SK-N-SH (cell line): ENCODE results near the gene RASGRF1. TPM values are rescaled to one million over a fixed set of nuclear protein-coding genes. Genes with fewer than 3 reads are reported as not detected.

Experiments used
- CTCF ChIA-PET: fragments of 300-600, 350-600 bp; formaldehyde crosslinking; extraction: SDS; loops from one replicate; lab custom pipeline; 2021; lab: Yijun Ruan, JAX
- POLR2A ChIA-PET: fragments of 350-600 bp; sonication (Branson Sonifier 250); formaldehyde crosslinking; extraction: SDS; loops from one replicate; lab custom pipeline; 2020; ENCODE audit warnings: antibody characterized with exemption, inconsistent platforms; lab: Yijun Ruan, JAX
- DNase-seq: peaks from one replicate; pipeline ENCODE4 v3.0.0; 2012
- H2AFZ ChIP-seq: fragments of 200-600 bp; sonication (generic); 2 replicates; pipeline ENCODE4 v1.8.1; 2016; ENCODE audit warnings: antibody characterized with exemption, mild to moderate bottlenecking, low read depth
- H3F3A ChIP-seq: fragments of 200-600 bp; sonication (generic); replicated peaks from 2 replicates; pipeline ENCODE3; 2016; ENCODE audit warnings: antibody characterized with exemption, mild to moderate bottlenecking; ENCODE audit not compliant: insufficient read depth
- H3K27ac ChIP-seq, 2 experiments: fragments of 200-500 bp in 1 of 2; fragments of 200-600 bp in 1 of 2; sonication (Bioruptor generic) in 1 of 2; sonication (generic), shearing (Covaris generic) in 1 of 2; 2 replicates each; pipeline versions ENCODE4 v1.5.1 to v1.6.1; 2014 to 2016; ENCODE audit warnings: low read depth in 2 of 2, inconsistent platforms in 1 of 2, low read length in 1 of 2, mild to moderate bottlenecking in 1 of 2, mixed read lengths in 1 of 2
- H3K27me3 ChIP-seq: fragments of 200-600 bp; sonication (generic), shearing (Covaris generic); 2 replicates; pipeline ENCODE4 v1.6.1; 2016; ENCODE audit warnings: mixed run types; ENCODE audit not compliant: insufficient read depth
- H3K36me3 ChIP-seq, 2 experiments: fragments of 200-500 bp in 1 of 2; fragments of 200-600 bp in 1 of 2; sonication (Bioruptor generic) in 1 of 2; sonication (generic) in 1 of 2; replicated peaks in 1 of 2; 2 replicates each; pipeline versions ENCODE3 to v1.5.1; 2014 to 2016; ENCODE audit warnings: low read length in 1 of 2, mild to moderate bottlenecking in 1 of 2; ENCODE audit not compliant: insufficient read depth in 2 of 2, control insufficient read depth in 1 of 2
- H3K4me1 ChIP-seq, 2 experiments: fragments of 200-500 bp in 1 of 2; fragments of 200-600 bp in 1 of 2; sonication (Bioruptor generic) in 1 of 2; sonication (generic), shearing (Covaris generic) in 1 of 2; 2 replicates each; pipeline versions ENCODE4 v1.5.1 to v1.6.1; 2014 to 2016; ENCODE audit warnings: low read depth in 1 of 2, low read length in 1 of 2, mixed run types in 1 of 2; ENCODE audit not compliant: insufficient read depth in 2 of 2, control insufficient read depth in 1 of 2
- H3K4me2 ChIP-seq: fragments of 200-600 bp; sonication (generic), shearing (Covaris generic); 2 replicates; pipeline ENCODE4 v1.6.1; 2017; ENCODE audit warnings: mixed run types
- H3K4me3 ChIP-seq, 2 experiments: fragments of 200-500 bp in 1 of 2; fragments of 200-600 bp in 1 of 2; sonication (Bioruptor generic) in 1 of 2; sonication (generic), shearing (Covaris generic) in 1 of 2; 2 replicates each; pipeline versions ENCODE4 v1.5.1 to v1.8.1; 2014 to 2016; ENCODE audit warnings: low read depth in 2 of 2, inconsistent platforms in 1 of 2, low read length in 1 of 2, mild to moderate bottlenecking in 1 of 2, mixed read lengths in 1 of 2, moderate library complexity in 1 of 2
- H3K79me2 ChIP-seq: fragments of 200-600 bp; sonication (generic); 2 replicates; pipeline ENCODE4 v1.8.1; 2017; ENCODE audit warnings: mild to moderate bottlenecking; ENCODE audit not compliant: insufficient read depth
- H3K9ac ChIP-seq: fragments of 200-600 bp; sonication (generic); 2 replicates; pipeline ENCODE4 v1.6.1; 2017; ENCODE audit warnings: mixed run types
- H3K9me2 ChIP-seq: fragments of 200-600 bp; sonication (generic); 2 replicates; pipeline ENCODE4 v1.6.1; 2017; ENCODE audit warnings: mixed run types
- H3K9me3 ChIP-seq: fragments of 200-600 bp; sonication (generic); 2 replicates; pipeline ENCODE4 v1.6.1; 2017; ENCODE audit warnings: mixed run types, mild to moderate bottlenecking, moderate library complexity
- H4K20me1 ChIP-seq: fragments of 200-600 bp; sonication (generic); 2 replicates; pipeline ENCODE4 v1.6.1; 2017; ENCODE audit warnings: mild to moderate bottlenecking, mixed run types; ENCODE audit not compliant: insufficient read depth
- ELF1 ChIP-seq: IDR thresholded peaks from 2 replicates; pipeline ENCODE4 v1.4.0; 2012
- FOSL2 ChIP-seq: IDR thresholded peaks from 2 replicates; pipeline ENCODE4 v1.4.0; 2012; ENCODE audit warnings: low read depth, mild to moderate bottlenecking, moderate library complexity, borderline replicate concordance
- FOXJ3 ChIP-seq: sonication (generic); formaldehyde crosslinking; IDR thresholded peaks from 2 replicates; pipeline ENCODE4 v1.5.1; 2020; ENCODE audit warnings: mild to moderate bottlenecking, missing genetic modification reagents
- FOXM1 ChIP-seq: IDR thresholded peaks from 2 replicates; pipeline ENCODE4 v1.4.0; 2012; ENCODE audit warnings: low read depth, mild to moderate bottlenecking
- JUND ChIP-seq: IDR thresholded peaks from 2 replicates; pipeline ENCODE4 v1.4.0; 2012
- NFIC ChIP-seq: IDR thresholded peaks from 2 replicates; pipeline ENCODE4 v1.4.0; 2012; ENCODE audit warnings: borderline replicate concordance
- RAD21 ChIP-seq: IDR thresholded peaks from 2 replicates; pipeline ENCODE4 v1.6.1; 2012; ENCODE audit warnings: mild to moderate bottlenecking, low read length
- RCOR1 ChIP-seq: fragments of 150-350 bp; IDR thresholded peaks from 2 replicates; pipeline ENCODE4 v1.6.1; 2017; ENCODE audit warnings: antibody characterized with exemption, low read length
- RXRA ChIP-seq: IDR thresholded peaks from 2 replicates; pipeline ENCODE4 v1.4.0; 2012; ENCODE audit warnings: low read depth, mild to moderate bottlenecking, borderline replicate concordance
- SMC3 ChIP-seq: IDR thresholded peaks from 2 replicates; pipeline ENCODE4 v1.6.1; 2012; ENCODE audit warnings: low read depth, low read length, improper control_type of control experiment
- TAF1 ChIP-seq: IDR thresholded peaks from 2 replicates; pipeline ENCODE4 v1.6.1; 2012; ENCODE audit warnings: low read depth, mild to moderate bottlenecking, low read length, moderate library complexity, borderline replicate concordance
- TCF12 ChIP-seq: IDR thresholded peaks from 2 replicates; pipeline ENCODE4 v1.4.0; 2012
- TEAD4 ChIP-seq: IDR thresholded peaks from 2 replicates; pipeline ENCODE4 v1.4.0; 2012; ENCODE audit warnings: mild to moderate bottlenecking, borderline replicate concordance; ENCODE audit not compliant: insufficient read depth
- YY1 ChIP-seq: IDR thresholded peaks from 2 replicates; pipeline ENCODE4 v1.4.0; 2012; ENCODE audit warnings: low read depth, mild to moderate bottlenecking
- WGBS: methylation state at CpG from one replicate; pipeline ENCODE4 v1.1.6; 2017; ENCODE audit warnings: low lambda C conversion rate; 5-methylcytosine and 5-hydroxymethylcytosine counted together
- polyA plus RNA-seq, 3 experiments: library from polyadenylated mRNA; depleted of rRNA; stranded (reverse); fragments of >200 nt; gene quantifications; 2 replicates each; pipeline ENCODE4 v1.2.3, GENCODE V29; 2012
- TF ChIP-seq, protein P1 (sequence below): fragments of 200-600 bp; sonication (generic); IDR thresholded peaks from 2 replicates; pipeline ENCODE4 v1.6.1; 2017; ENCODE audit warnings: antibody characterized with exemption, mild to moderate bottlenecking, moderate library complexity
- TF ChIP-seq, protein P2 (sequence below): IDR thresholded peaks from 2 replicates; pipeline ENCODE4 v1.4.0; 2012; ENCODE audit warnings: low read depth, borderline replicate concordance

Gene RASGRF1
- polyA plus RNA-seq, 1 of the 3 experiments (the other 2 are of a cell fraction): 0.10 TPM

DNA sequence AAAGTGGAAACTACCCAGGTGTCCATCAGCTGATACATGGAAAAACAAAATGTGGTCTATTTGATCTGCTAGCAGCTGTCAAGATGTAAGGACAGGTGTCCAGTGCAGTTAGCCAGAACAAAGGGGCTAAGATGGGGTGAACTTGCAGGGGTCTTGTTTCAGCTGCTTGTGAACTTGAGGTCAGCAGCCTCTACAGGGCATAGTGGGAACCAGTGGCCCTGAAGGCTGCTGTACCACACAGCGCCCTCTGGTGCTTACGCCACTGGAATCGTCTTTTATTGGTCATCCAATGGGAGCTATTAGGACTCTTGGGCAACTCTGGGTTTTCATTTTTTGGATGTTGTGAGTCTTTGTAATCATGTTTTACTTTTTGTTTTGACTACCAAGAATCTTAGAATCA lies 83.5 kb downstream of the RASGRF1 start:
- Histone ChIP-seq H3K4me2 (no peak overlapping the region), H3F3A (no peaks in the 10 kb centered on the region), H3K9me2 (no peaks in the 10 kb centered on the region), H3K9me3 (no peaks in the 10 kb centered on the region), H4K20me1 (no peaks in the 10 kb centered on the region), H3K9ac (no peak overlapping the region), H3K79me2 (no peaks in the 10 kb centered on the region), H3K36me3 (no peaks in the 10 kb centered on the region), H3K4me3 (no peak overlapping the region; a peak in 1 of 4 replicates), H3K4me1 (peaks cover 8 to 13% of the 10 kb centered on the region in 2 experiments; a peak in 2 of 4 replicates), H3K27me3 (no peaks in the 10 kb centered on the region), H3K27ac (no peak overlapping the region), H2AFZ (no peak overlapping the region)
- WGBS: 67% methylated on average over 3 of the region's 3 CpGs
- TF ChIP-seq, protein P1, sequence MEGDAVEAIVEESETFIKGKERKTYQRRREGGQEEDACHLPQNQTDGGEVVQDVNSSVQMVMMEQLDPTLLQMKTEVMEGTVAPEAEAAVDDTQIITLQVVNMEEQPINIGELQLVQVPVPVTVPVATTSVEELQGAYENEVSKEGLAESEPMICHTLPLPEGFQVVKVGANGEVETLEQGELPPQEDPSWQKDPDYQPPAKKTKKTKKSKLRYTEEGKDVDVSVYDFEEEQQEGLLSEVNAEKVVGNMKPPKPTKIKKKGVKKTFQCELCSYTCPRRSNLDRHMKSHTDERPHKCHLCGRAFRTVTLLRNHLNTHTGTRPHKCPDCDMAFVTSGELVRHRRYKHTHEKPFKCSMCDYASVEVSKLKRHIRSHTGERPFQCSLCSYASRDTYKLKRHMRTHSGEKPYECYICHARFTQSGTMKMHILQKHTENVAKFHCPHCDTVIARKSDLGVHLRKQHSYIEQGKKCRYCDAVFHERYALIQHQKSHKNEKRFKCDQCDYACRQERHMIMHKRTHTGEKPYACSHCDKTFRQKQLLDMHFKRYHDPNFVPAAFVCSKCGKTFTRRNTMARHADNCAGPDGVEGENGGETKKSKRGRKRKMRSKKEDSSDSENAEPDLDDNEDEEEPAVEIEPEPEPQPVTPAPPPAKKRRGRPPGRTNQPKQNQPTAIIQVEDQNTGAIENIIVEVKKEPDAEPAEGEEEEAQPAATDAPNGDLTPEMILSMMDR: peak; percentile 50
- TF ChIP-seq RAD21: peak; percentile 16; the same call in 1 of the 2 replicates
- no peak for TF ChIP-seq FOXJ3 (CRISPR knock-in tag)
- ChIA-PET CTCF (interaction anchor here (0.6 to 3.2 kb wide), 15 partner anchors 9 to 177 kb away, joined by 3 to 12 read pairs (median 3); no protein-coding TSS in a partner anchor), POLR2A (no interaction called here)
- peak; percentile 45 for DNase-seq

DNA sequence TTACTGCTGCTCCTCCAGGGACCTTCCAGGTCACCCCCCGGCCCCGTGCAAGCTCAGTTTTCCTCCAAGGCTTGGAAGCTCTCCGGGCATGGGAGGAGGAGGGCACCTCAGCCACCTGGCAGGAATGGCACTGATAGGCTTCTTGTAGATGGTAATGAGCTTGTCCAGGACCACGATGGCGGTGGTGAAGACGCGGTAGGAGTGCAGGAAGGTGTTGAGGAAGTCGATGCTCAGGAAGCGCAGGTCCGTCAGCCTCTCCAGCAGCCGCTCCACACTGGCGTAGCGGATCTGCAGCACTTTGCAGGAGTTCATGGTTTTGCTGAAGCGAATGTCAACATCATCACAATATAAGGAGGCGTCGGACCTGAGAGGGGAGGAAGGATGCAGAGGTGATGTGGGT lies 84.5 kb downstream of the RASGRF1 start:
- ChIA-PET POLR2A (no interaction called here), CTCF (interaction anchor here (1.7 to 3.2 kb wide), 4 partner anchors 10 to 97 kb away, joined by 3 to 12 read pairs (median 6); no protein-coding TSS in a partner anchor)
- H3K36me3 ChIP-seq: no peaks in the 10 kb centered on the region
- 88% methylated on average over 16 of the region's 16 CpGs for WGBS
- H3K79me2 ChIP-seq: no peaks in the 10 kb centered on the region
- H3K4me1 ChIP-seq: peaks cover 8 to 13% of the 10 kb centered on the region in 2 experiments; a peak in 2 of 4 replicates
- H3K9me3 ChIP-seq: no peaks in the 10 kb centered on the region
- no peak overlapping the region for H3K27ac ChIP-seq
- TF ChIP-seq ELF1: no peak
- no peak for TF ChIP-seq RCOR1
- TF ChIP-seq FOSL2: no peak
- no peak for TF ChIP-seq SMC3
- TF ChIP-seq, protein P2, sequence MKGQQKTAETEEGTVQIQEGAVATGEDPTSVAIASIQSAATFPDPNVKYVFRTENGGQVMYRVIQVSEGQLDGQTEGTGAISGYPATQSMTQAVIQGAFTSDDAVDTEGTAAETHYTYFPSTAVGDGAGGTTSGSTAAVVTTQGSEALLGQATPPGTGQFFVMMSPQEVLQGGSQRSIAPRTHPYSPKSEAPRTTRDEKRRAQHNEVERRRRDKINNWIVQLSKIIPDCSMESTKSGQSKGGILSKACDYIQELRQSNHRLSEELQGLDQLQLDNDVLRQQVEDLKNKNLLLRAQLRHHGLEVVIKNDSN: no peak
- no peak for TF ChIP-seq TAF1
- no peak for TF ChIP-seq FOXJ3 (CRISPR knock-in tag)
- TF ChIP-seq FOXM1: no peak
- TF ChIP-seq YY1: no peak
- no peak for TF ChIP-seq TCF12
- no peak for TF ChIP-seq RXRA
- no peak for TF ChIP-seq NFIC
- TF ChIP-seq JUND: no peak
- no peak for TF ChIP-seq TEAD4
- H4K20me1 ChIP-seq: no peaks in the 10 kb centered on the region
- no peak overlapping the region for H2AFZ ChIP-seq
- H3F3A ChIP-seq: no peaks in the 10 kb centered on the region
- no peak overlapping the region for H3K9ac ChIP-seq
- no peak overlapping the region for H3K4me3 ChIP-seq
- no peaks in the 10 kb centered on the region for H3K27me3 ChIP-seq
- no peaks in the 10 kb centered on the region for H3K9me2 ChIP-seq
- no peak for DNase-seq
- no peak overlapping the region for H3K4me2 ChIP-seq
